OCI-LY1 (cell line): Measurements from ENCODE around the gene CCN6.

Experiments used
- EZH2 ChIP-seq: fragments of 200-600 bp; sonication (generic), shearing (Covaris generic); IDR thresholded peaks from 2 replicates; pipeline ENCODE4 v1.8.0; 2017; ENCODE audit warnings: borderline replicate concordance, mixed run types, mild to moderate bottlenecking, antibody characterized with exemption, low read length, moderate library complexity, mixed read lengths
- TF ChIP-seq, protein P1 (sequence below): fragments of 200-600 bp; sonication (generic), shearing (Covaris generic); IDR thresholded peaks from 2 replicates; pipeline ENCODE4 v1.5.1; 2017; ENCODE audit warnings: mild to moderate bottlenecking, antibody characterized with exemption, low read length, moderate library complexity, mixed read lengths

GRCh38 chr6:112040956-112041355 is 12.9 kb upstream of the CCN6 start:
- TF ChIP-seq, protein P1, sequence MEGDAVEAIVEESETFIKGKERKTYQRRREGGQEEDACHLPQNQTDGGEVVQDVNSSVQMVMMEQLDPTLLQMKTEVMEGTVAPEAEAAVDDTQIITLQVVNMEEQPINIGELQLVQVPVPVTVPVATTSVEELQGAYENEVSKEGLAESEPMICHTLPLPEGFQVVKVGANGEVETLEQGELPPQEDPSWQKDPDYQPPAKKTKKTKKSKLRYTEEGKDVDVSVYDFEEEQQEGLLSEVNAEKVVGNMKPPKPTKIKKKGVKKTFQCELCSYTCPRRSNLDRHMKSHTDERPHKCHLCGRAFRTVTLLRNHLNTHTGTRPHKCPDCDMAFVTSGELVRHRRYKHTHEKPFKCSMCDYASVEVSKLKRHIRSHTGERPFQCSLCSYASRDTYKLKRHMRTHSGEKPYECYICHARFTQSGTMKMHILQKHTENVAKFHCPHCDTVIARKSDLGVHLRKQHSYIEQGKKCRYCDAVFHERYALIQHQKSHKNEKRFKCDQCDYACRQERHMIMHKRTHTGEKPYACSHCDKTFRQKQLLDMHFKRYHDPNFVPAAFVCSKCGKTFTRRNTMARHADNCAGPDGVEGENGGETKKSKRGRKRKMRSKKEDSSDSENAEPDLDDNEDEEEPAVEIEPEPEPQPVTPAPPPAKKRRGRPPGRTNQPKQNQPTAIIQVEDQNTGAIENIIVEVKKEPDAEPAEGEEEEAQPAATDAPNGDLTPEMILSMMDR: no peak
- no peak for TF ChIP-seq EZH2
